Mucosa of descending colon (tissue), 3 donors: ENCODE results near the gene INS. TPM values are rescaled to one million over a fixed set of nuclear protein-coding genes. Genes with fewer than 3 reads are reported as not detected.
"Not testable (repeated sequence)": the region's sequence is repeated elsewhere in the genome, so short reads cannot be mapped to it uniquely, and the experiment has no call there.

Experiments
- ATAC-seq: fragments of 200-7000 bp; cut with Tn5 transposase; one replicate; pipeline ENCODE4 v1.9.1; 2020; ENCODE audit warnings: mild to moderate bottlenecking, moderate library complexity
- DNase-seq, 3 donors: peaks; one replicate each; pipeline ENCODE4 v3.0.0-alpha.2; 2020
- H3K36me3 ChIP-seq: fragments of 200-600 bp; one replicate; pipeline ENCODE4 v1.8.0; 2021; ENCODE audit warnings: low read depth, mild to moderate bottlenecking
- H3K4me1 ChIP-seq: fragments of 200-600 bp; one replicate; pipeline ENCODE4 v1.8.0; 2021; ENCODE audit warnings: low read depth, mild to moderate bottlenecking
- H3K4me3 ChIP-seq: fragments of 200-600 bp; one replicate; pipeline ENCODE4 v1.8.0; 2021; ENCODE audit warnings: mild to moderate bottlenecking
- H3K9me3 ChIP-seq: fragments of 200-600 bp; one replicate; pipeline ENCODE4 v1.8.0; 2021; ENCODE audit warnings: mild to moderate bottlenecking
- intact Hi-C, 2 donors: fragments of 100-400 bp; cut with DNase I in 1 of 2; cut with micrococcal nuclease in 1 of 2; formaldehyde crosslinking; loops; one replicate each; pipeline versions ENCODE4 v1.11.0 to v1.11.1; 2022; cut with DNase I, micrococcal nuclease
- total RNA-seq, 3 donors: library from RNA; stranded (reverse); fragmentation: NEBNext Ultra II Directional in 2 of 3; extraction: Animal tissue kit (Norgen Biotek cat#: 25700) in 2 of 3; gene quantifications; one replicate each; pipeline versions ENCODE4 v1.2.1 to v1.2.4, GENCODE V29; 2021 to 2023
- TF ChIP-seq, protein P1 (sequence below): fragments of 200-600 bp; IDR thresholded peaks from one replicate; pipeline ENCODE4 v1.8.0; 2022; ENCODE audit warnings: antibody characterized with exemption, mild to moderate bottlenecking
- donor health status: DM: no; HTN: no; CAD: no; lungs with moderate emphysema.
- donor health status: DM: no; HTN: no; CAD: no.
- donor health status: DM: no; HTN: yes; CAD: no.

Gene INS
- total RNA-seq, 3 donors from 2014 or later = not detected

DNA sequence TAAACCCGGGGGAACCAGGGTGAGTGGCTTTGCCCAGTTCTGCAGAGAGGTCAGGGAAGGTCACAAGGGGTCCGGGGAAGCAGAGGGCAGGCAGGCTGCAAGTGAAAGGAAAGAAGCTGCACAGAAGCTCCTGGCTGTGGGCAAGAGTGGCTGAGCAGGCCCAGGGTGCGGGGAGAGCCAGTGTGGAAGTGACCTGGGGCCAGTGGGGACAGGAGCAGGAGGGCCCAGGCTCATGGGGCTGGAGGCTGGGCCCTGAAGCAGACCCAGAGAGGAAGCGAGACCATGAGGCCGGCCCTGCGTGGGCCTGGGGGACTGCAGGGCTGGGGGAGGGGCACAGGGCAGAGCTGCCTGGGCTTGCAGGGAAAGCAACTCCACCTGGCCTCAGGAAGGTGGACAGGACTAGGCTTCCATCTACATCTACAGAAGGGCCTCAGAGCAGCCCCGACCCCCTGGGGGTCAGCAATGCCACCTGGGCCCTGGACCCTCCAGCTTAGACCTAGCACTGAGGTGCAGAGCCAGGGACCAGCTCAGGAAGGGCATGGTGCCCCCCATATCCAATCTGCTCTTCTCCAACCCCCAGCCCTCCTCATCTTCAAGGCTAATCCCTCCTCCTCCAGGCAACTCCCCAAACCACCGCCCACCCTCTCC lies 33.4 kb downstream of the INS start:
- DNase-seq = peak in 2 of 3 donors; percentile 10 to 25
- intact Hi-C loops = no loop called here
- H3K4me3 ChIP-seq = no peak overlapping the region
- no peaks in the 10 kb centered on the region for H3K9me3 ChIP-seq
- H3K36me3 ChIP-seq = no peaks in the 10 kb centered on the region
- no peaks in the 10 kb centered on the region for H3K4me1 ChIP-seq
- TF ChIP-seq, protein P1, sequence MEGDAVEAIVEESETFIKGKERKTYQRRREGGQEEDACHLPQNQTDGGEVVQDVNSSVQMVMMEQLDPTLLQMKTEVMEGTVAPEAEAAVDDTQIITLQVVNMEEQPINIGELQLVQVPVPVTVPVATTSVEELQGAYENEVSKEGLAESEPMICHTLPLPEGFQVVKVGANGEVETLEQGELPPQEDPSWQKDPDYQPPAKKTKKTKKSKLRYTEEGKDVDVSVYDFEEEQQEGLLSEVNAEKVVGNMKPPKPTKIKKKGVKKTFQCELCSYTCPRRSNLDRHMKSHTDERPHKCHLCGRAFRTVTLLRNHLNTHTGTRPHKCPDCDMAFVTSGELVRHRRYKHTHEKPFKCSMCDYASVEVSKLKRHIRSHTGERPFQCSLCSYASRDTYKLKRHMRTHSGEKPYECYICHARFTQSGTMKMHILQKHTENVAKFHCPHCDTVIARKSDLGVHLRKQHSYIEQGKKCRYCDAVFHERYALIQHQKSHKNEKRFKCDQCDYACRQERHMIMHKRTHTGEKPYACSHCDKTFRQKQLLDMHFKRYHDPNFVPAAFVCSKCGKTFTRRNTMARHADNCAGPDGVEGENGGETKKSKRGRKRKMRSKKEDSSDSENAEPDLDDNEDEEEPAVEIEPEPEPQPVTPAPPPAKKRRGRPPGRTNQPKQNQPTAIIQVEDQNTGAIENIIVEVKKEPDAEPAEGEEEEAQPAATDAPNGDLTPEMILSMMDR = no peak
- ATAC-seq = no peak

DNA sequence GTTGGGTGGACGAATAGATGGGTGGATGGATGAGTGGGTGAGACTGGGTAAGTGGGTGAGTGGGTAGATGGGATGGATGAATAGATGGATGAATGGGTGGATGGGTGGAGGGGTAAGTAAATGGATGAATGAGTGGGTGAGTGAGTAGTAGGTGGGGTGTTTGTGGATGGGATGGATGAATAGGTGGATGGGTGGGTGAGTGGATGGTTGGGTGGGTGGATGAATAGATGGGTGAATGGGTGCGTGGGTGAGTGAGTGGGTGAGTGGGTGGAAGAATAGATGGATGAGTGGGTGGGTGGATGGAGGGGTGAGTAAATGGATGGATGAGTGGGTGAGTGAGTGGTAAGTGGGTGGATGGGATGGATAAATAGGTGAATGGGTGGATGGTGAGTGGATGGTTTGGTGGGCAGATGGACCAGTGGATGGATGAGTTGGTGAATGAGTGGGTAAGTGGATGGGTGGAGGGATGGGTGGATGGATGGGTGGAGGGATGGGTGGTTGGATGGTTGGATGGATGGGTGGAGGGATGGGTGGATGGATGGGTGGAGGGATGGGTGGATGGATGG lies 34.4 kb downstream of the INS start:
- intact Hi-C loops = no loop called here
- no peaks in the 10 kb centered on the region for H3K36me3 ChIP-seq
- no peaks in the 10 kb centered on the region for H3K9me3 ChIP-seq
- peak in 1 of 3 donors; percentile 3 for DNase-seq
- TF ChIP-seq, protein P1 = no peak
- H3K4me3 ChIP-seq = no peak overlapping the region
- no peaks in the 10 kb centered on the region for H3K4me1 ChIP-seq
- ATAC-seq = no peak

DNA sequence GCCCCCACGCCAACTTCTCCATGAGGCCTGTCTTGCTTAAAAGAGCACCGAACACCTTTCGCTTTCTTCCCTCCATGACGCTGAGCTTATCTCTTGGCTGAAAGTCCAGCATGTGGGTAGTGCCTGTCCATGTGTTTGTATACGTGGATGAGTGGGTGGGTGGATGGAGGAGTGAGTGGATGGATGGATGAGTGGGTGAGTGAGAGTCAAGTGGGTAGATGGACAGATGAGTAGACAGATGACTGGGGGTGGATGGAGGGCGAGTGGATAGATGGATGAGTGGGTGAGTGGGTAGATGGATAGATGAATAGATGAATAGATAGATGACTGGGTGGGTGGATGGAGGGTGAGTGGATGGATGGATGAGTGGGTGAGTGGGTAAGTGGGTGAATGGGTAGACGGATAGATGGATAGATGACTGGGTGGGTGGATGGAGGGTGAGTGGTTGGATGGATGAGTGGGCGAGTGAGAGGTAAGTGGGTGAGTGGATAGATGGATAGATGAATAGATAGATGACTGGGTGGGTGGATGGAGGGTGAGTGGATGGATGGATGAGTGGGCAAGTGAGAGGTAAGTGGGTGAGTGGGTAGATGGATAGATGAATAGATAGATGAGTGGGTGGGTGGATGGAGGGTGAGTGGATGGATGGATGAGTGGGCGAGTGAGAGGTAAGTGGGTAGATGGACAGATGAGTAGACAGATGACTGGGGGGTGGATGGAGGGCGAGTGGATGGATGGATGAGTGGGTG lies 36.1 kb downstream of the INS start:
- H3K4me3 ChIP-seq, H3K36me3 ChIP-seq, H3K4me1 ChIP-seq, H3K9me3 ChIP-seq, ATAC-seq, intact Hi-C loops: not testable (repeated sequence)
- peak in 1 of 3 donors; percentile 4 for DNase-seq

- H3K36me3 ChIP-seq = no peaks in the 10 kb centered on the region
- no peaks in the 10 kb centered on the region for H3K9me3 ChIP-seq
- no peak overlapping the region for H3K4me3 ChIP-seq
- peak in 1 of 3 donors; percentile 10 for DNase-seq
- H3K4me1 ChIP-seq = no peaks in the 10 kb centered on the region
- intact Hi-C loops = no loop called here
- no peak for ATAC-seq
- TF ChIP-seq, protein P1 = no peak
These were observed 37.4 kb downstream of the INS start for GRCh38 chr11:2123628-2123960.

- ATAC-seq (no peak), DNase-seq (peak in 2 of 3 donors; percentile 17 to 36)
- Histone ChIP-seq H3K4me3 (no peak overlapping the region), H3K4me1 (no peaks in the 10 kb centered on the region), H3K36me3 (no peaks in the 10 kb centered on the region), H3K9me3 (no peaks in the 10 kb centered on the region)
- intact Hi-C loops = no loop called here
- TF ChIP-seq, protein P1 = no peak
These were observed 37.9 kb downstream of the INS start for GRCh38 chr11:2122907-2123627.
